HG03097 (cell line): ENCODE data around the gene SLC5A8.

Source experiments
- ATAC-seq: cut with Tn5 transposase; IDR thresholded peaks from one replicate; pipeline ENCODE4 v1.9.1; 2021; ENCODE audit not compliant: unreplicated experiment, low FRiP score

Gene SLC5A8

GRCh38 chr12:101209319-101210302 is at the start of gene SLC5A8:
SLC5A8 (minus strand) TSS chr12:101210238; CDS start chr12:101209848, 390 bp downstream.
- ATAC-seq: no peak

GRCh38 chr12:101257357-101257756 is 47.3 kb upstream of the SLC5A8 start:
- no peak for ATAC-seq

- no peak for ATAC-seq
Measured at GRCh38 chr12:101256266-101256665, 46.2 kb upstream of the SLC5A8 start.

GRCh38 chr12:101243616-101244015 is 33.6 kb upstream of the SLC5A8 start:
- no peak for ATAC-seq

- no peak for ATAC-seq
Measured at GRCh38 chr12:101243074-101243473, 33.0 kb upstream of the SLC5A8 start.

- no peak for ATAC-seq
Measured at GRCh38 chr12:101238800-101239329, 28.8 kb upstream of the SLC5A8 start.

- no peak for ATAC-seq
Measured at GRCh38 chr12:101238306-101238705, 28.3 kb upstream of the SLC5A8 start.

- no peak for ATAC-seq
Measured at GRCh38 chr12:101235686-101236085, 25.6 kb upstream of the SLC5A8 start.

- no peak for ATAC-seq
Measured at GRCh38 chr12:101231636-101232035, 21.6 kb upstream of the SLC5A8 start.

- no peak for ATAC-seq
Measured at GRCh38 chr12:101230547-101230946, 20.5 kb upstream of the SLC5A8 start.

GRCh38 chr12:101229841-101230241 is 19.8 kb upstream of the SLC5A8 start:
- no peak for ATAC-seq

GRCh38 chr12:101221301-101221700 is 11.3 kb upstream of the SLC5A8 start:
- no peak for ATAC-seq

- ATAC-seq: no peak
Measured at GRCh38 chr12:101216810-101217209, 6.8 kb upstream of the SLC5A8 start.

GRCh38 chr12:101207086-101207780 is 2.8 kb downstream of the SLC5A8 start:
- no peak for ATAC-seq

- no peak for ATAC-seq
Measured at GRCh38 chr12:101204602-101205304, 5.3 kb downstream of the SLC5A8 start.

- ATAC-seq: no peak
Measured at GRCh38 chr12:101200824-101201223, 9.2 kb downstream of the SLC5A8 start.

- ATAC-seq: no peak
Measured at GRCh38 chr12:101200145-101200544, 9.9 kb downstream of the SLC5A8 start.

- no peak for ATAC-seq
Measured at GRCh38 chr12:101186291-101186690, 23.7 kb downstream of the SLC5A8 start.

GRCh38 chr12:101181776-101182175 is 28.3 kb downstream of the SLC5A8 start:
- ATAC-seq: no peak

- no peak for ATAC-seq
Measured at GRCh38 chr12:101174541-101174940, 35.5 kb downstream of the SLC5A8 start.
